ENCODE results near the gene NUDT7. TPM values are rescaled to one million over a fixed set of nuclear protein-coding genes. Genes with fewer than 3 reads are reported as not detected.

The NUDT7 gene
- total RNA-seq, 1 donor from 2014 or later = 3.4 TPM

- Histone ChIP-seq H3K36me3 (no peaks in the 10 kb centered on the region), H3K4me3 (no peak overlapping the region), H3K4me1 (peaks cover 7% of the 10 kb centered on the region), H3K27me3 (no peaks in the 10 kb centered on the region), H3K9me3 (no peaks in the 10 kb centered on the region), H3K27ac (no peak overlapping the region)
- intact Hi-C loops (cut with DNase I) = no loop called here
- TF ChIP-seq CTCF (IDR thresholded peaks at IDR 0.05) = no peak
- no peak for TF ChIP-seq POLR2AphosphoS5 (IDR thresholded peaks at IDR 0.05; ENCODE audit: insufficient read depth in 1 of 2, low read depth in 1 of 2)
- TF ChIP-seq POLR2A (IDR thresholded peaks at IDR 0.05) = no peak
- peak in 1 of 2 donors; percentile 34 for DNase-seq (ENCODE audit: extremely low spot score in 2 of 2)
Measured at GRCh38 chr16:77767211-77767610, 44.9 kb downstream of the NUDT7 start.

- TF ChIP-seq POLR2AphosphoS5 (IDR thresholded peaks at IDR 0.05; ENCODE audit: insufficient read depth in 1 of 2, low read depth in 1 of 2) = no peak
- H3K27ac ChIP-seq = no peak overlapping the region
- no peaks in the 10 kb centered on the region for H3K27me3 ChIP-seq
- H3K36me3 ChIP-seq = no peaks in the 10 kb centered on the region
- intact Hi-C loops (cut with DNase I) = no loop called here
- no peak overlapping the region for H3K4me3 ChIP-seq
- DNase-seq (ENCODE audit: extremely low spot score in 2 of 2) = no peak
- H3K9me3 ChIP-seq = no peaks in the 10 kb centered on the region
- H3K4me1 ChIP-seq = peaks cover 7% of the 10 kb centered on the region
Measured at GRCh38 chr16:77767826-77768225, 45.5 kb downstream of the NUDT7 start.

DNA sequence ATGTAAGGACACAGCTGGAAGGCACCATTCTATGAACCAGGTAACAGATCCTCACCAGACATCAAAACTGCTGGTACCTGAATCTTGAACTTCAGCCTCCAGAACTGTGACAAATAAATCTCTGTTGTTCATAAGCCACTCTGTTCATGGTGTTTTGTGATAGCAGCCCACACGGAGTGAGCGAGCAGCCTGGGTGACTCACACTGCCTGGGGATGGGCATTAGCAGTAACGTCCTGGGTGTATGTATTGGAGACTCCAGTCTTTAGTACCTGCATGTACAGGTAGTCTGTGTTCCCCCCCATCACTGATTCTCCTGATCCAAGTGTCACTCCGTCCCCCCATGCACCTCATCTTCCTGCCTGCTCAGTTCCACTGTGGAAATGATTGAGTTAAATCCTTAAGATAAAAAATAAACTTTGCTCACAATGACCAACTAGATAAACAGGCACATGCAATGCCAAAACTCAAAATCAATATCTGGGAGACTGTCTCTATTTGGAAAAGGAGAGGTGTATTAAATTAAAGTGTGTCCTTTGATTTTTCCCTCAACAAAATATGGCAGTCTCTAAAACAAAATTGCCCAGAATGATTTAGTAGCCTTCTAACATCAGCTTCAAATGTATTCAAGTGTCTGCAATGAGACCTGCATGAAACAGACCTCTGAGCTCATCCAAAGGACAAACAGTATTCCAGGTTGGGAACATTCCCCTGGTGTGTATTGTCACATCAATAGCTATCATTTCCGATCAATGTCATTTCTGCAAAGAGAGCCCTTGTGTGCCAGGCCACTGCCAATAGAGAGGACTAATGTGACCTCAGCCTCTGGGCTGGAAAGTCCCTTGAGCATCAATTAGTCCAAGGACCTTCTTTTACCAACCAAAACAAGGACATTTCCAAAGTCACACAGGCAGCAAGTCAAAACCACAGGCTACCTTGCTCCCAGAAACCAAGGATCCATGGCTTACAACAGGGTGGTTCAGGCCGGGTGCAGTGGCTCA is 53.9 kb downstream of the NUDT7 start:
- intact Hi-C loops (cut with DNase I) = no loop called here
- H3K4me3 ChIP-seq = no peak overlapping the region
- TF ChIP-seq CTCF (IDR thresholded peaks at IDR 0.05) = no peak
- no peak for TF ChIP-seq POLR2AphosphoS5 (IDR thresholded peaks at IDR 0.05; ENCODE audit: insufficient read depth in 1 of 2, low read depth in 1 of 2)
- no peak for TF ChIP-seq POLR2A (IDR thresholded peaks at IDR 0.05)
- H3K36me3 ChIP-seq = no peaks in the 10 kb centered on the region
- DNase-seq (ENCODE audit: extremely low spot score in 2 of 2) = no peak
- no peaks in the 10 kb centered on the region for H3K4me1 ChIP-seq
- no peaks in the 10 kb centered on the region for H3K27me3 ChIP-seq
- H3K9me3 ChIP-seq = no peaks in the 10 kb centered on the region
- H3K27ac ChIP-seq = no peak overlapping the region

DNA sequence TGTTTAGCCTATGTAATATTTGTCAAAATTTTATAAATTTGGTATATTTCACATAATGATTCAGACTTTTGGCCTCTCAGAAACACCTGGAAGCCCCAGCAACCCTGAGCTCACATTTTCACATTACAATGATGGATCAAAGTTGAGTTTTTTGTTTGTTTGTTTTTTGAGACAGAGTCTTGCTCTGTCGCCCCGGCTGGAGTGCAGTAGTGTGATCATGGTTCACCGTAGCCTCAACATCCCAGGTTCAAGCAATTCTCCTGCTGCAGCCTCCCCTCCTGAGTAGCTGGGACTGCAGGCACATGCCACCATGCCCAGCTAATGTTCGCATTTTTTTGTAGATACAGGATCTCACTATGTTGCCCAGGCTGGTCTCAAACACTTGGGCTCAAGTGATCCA is 55.4 kb downstream of the NUDT7 start:
- Histone ChIP-seq H3K27ac (no peak overlapping the region), H3K36me3 (no peaks in the 10 kb centered on the region), H3K9me3 (no peaks in the 10 kb centered on the region), H3K4me1 (no peaks in the 10 kb centered on the region), H3K4me3 (no peak overlapping the region), H3K27me3 (no peaks in the 10 kb centered on the region)
- intact Hi-C loops (cut with DNase I) = no loop called here
- no peak for TF ChIP-seq CTCF (IDR thresholded peaks at IDR 0.05)
- TF ChIP-seq POLR2AphosphoS5 (IDR thresholded peaks at IDR 0.05; ENCODE audit: insufficient read depth in 1 of 2, low read depth in 1 of 2) = no peak
- no peak for TF ChIP-seq POLR2A (IDR thresholded peaks at IDR 0.05)
- no peak for DNase-seq (ENCODE audit: extremely low spot score in 2 of 2)

DNA sequence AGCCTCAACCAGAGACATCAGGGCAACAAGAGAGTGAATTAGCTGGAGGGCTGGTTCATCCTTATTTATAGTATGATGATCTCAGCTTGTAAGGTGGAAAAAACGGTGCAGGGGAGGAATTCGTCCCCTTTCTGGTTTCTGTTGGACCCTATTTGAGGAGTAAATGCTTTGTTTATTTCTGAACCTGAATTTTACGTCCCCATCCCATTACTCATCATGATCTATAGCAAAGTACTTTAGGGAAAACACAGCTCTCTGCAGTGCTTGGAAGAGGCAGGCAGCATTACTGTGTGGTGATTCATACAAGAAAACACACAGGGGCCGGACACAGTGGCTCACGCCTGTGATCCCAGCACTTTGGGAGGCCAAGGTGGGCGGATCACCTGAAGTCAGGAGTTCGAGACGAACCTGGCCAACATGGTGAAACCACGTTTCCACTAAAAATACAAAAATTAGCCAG is 58.1 kb downstream of the NUDT7 start:
- Histone ChIP-seq H3K36me3 (no peaks in the 10 kb centered on the region), H3K27me3 (no peaks in the 10 kb centered on the region), H3K4me3 (no peak overlapping the region), H3K9me3 (no peaks in the 10 kb centered on the region), H3K4me1 (no peaks in the 10 kb centered on the region), H3K27ac (no peak overlapping the region)
- no peak for DNase-seq (ENCODE audit: extremely low spot score in 2 of 2)
- no peak for TF ChIP-seq CTCF (IDR thresholded peaks at IDR 0.05)
- TF ChIP-seq POLR2A (IDR thresholded peaks at IDR 0.05) = no peak
- TF ChIP-seq POLR2AphosphoS5 (IDR thresholded peaks at IDR 0.05; ENCODE audit: insufficient read depth in 1 of 2, low read depth in 1 of 2) = no peak
- intact Hi-C loops (cut with DNase I) = no loop called here
